GM18861 (cell line): ENCODE data around the gene AHCYL1.
"Not testable (repeated sequence)": the region's sequence is repeated elsewhere in the genome, so short reads cannot be mapped to it uniquely, and the experiment has no call there.

ENCODE experiments used
- ATAC-seq: cut with Tn5 transposase; IDR thresholded peaks from one replicate; pipeline ENCODE4 v1.9.1; 2021; ENCODE audit not compliant: unreplicated experiment

AHCYL1 gene

DNA sequence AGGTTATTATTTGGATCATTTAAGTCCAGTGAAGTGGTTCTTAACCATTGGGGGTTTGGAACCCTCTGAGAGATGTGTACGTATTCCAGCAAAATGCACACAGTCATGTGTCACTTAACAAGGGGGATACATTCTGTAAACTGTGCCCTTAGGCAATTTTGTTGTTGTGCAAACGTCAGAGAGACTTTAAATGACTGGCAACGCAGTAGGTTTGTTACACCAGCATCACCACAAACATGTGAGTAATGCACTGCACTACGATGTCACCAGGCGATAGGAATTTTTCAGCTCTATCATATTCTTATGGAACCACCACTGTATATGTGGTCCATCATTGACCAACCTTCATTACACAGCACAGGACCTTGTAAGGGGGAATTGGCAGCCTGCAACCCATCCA lies 11.9 kb downstream of the AHCYL1 start:
- ATAC-seq: no peak

- ATAC-seq: no peak
Measured at GRCh38 chr1:109997204-109997866, 12.8 kb downstream of the AHCYL1 start.

DNA sequence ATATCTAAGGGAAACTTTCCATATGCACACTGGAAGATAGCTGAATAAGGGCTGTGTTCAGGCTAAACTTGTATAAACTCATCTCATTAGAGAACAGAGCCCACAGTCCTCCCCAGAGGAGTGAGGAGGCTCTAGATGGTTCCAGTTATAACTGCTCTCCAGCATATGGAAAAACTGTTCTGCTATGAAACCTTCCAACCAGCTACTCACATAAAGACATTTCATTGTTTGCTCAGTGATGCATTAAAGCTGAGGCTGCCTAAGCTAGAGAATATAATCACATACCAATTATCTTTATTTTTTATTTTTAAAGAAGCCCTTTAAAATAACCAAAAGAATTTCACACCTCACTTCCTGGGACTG lies 13.3 kb downstream of the AHCYL1 start:
- no peak for ATAC-seq

GRCh38 chr1:110002695-110003094 lies 18.1 kb downstream of the AHCYL1 start:
- no peak for ATAC-seq

DNA sequence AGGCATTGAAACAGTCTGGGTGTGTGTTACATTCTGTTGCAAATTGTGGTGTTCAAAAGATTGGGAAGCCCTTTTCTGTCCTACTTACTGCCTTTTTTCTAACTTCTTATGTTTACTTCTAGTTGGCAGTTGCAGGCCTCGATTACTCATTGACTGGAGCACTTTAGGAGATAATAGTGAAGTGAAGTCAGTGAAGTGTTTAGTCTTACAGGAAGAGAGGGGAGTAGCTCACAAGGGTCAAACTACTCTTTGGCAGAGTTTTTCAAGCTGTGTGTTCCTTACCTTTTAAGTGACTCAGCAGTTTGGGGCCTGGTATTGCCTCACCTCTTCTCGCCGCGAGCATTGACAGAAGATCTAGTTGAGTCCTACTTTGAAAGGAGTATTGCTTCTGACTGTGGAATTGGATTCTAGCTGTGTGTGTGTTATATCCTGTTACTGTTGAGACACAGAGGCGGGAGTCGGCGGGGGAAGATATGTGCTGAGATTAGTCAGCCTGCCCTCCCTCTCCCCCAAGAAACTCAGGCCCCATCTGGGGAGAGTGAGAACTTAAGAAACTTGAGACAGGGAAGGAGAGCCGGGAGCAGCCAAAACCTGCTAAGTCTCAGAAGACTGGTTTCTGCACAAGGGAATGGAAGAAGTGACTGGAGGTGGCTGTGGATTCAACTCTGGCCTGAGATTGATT lies 19.3 kb downstream of the AHCYL1 start:
- ATAC-seq: peak; percentile 71

DNA sequence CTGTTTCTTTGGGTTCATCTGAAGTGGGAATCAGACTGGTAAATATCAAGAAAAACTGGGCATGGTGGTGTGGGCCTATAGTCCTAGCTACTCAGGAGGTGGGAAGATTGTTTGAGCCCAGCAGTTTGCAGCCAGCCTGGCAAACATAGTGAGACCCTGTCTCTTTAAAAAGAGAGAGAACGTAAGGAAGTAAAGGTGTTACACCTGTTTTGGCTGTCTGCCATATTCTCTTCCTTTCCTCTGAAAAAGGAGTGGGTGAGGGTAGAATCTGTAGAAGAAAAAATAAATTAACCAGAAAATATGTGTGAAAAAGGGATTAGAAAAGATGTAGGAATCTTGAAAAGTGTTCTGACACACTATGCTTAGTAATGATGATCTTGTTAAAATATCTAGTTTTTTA lies 20.0 kb downstream of the AHCYL1 start:
- no peak for ATAC-seq

DNA sequence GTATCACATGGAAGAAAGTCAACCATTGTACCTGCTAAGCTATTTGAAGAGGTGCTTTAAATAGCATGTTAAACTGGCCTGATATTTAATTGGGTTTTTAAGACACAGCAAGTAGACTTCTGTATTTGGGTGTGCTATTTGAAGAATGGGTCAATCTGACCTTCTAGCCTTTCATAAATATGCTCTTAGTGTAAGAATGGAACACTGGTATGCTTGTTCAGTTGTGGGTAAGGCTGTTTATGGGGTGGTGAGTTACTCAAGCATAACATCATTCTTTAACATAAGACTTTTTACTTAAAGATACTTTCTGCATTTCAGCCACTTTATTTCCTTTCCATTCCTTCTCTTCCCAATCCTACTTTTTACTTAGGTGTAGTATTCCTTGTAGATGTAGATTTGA lies 21.4 kb downstream of the AHCYL1 start:
- ATAC-seq: no peak

GRCh38 chr1:110006516-110006915 lies 22.0 kb downstream of the AHCYL1 start:
- ATAC-seq: no peak

DNA sequence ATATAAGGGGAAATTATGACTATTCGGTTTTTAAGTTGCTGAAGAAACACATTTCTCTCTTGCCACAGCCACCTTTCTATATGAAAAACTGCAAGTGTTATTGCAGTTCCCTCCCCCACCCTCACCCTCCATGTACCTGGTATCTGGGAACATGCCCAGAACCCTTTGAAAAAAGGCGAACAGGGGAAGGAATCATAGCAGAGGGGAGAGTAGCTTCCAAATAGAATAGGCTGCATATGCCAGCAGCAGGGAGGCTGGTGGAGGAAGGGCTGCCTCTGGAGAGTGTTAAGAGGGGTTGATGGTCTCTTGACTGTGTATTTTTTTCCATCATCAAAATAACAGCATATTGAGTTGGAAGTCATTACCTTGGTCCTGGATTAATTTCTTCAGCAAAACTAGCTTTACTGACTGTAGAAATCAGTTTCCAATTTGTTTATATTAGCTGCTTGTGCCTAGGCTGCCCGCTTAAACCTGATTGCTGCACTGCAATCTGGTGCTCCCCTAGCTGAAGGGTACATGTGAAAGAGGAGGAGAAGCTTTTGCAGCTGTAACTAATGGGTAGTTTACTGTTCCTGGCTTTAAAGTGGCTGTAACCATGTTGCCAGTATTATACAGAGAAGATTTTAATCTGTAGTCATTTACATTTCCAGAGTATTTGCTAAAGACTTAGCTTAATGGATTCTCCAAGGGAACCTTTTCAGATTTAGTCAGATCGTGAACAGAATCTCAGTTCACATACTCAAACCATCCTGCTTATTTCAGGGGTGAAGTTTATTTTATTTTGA lies 22.7 kb downstream of the AHCYL1 start:
- no peak for ATAC-seq

GRCh38 chr1:110008971-110009565 lies 24.5 kb downstream of the AHCYL1 start:
- ATAC-seq: no peak

- peak; percentile 94 for ATAC-seq
Measured at GRCh38 chr1:110011527-110012041, 27.0 kb downstream of the AHCYL1 start.

GRCh38 chr1:110012100-110012780 lies 27.7 kb downstream of the AHCYL1 start:
- peak; percentile 42 for ATAC-seq

DNA sequence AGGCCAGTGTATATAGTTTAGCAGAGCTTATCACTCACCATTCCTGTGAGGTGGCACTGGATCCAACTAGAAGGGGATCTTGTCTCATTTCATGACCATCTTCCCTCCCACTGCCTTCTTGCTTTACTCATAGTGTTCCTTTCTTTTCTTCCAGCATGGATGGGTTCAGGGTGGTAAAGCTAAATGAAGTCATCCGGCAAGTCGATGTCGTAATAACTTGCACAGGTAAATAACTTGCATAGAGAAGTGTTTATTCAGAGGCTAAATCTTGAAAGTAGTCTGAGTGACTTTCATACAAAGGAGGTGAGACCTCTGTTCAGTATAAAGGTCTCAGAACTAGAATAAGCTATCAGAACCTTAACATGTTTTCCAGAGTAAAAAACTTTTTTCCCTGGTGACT lies 33.2 kb downstream of the AHCYL1 start:
- no peak for ATAC-seq

- no peak for ATAC-seq
Measured at GRCh38 chr1:110018396-110018795, 33.8 kb downstream of the AHCYL1 start.

GRCh38 chr1:110019770-110020169 lies 35.2 kb downstream of the AHCYL1 start:
- ATAC-seq: no peak

DNA sequence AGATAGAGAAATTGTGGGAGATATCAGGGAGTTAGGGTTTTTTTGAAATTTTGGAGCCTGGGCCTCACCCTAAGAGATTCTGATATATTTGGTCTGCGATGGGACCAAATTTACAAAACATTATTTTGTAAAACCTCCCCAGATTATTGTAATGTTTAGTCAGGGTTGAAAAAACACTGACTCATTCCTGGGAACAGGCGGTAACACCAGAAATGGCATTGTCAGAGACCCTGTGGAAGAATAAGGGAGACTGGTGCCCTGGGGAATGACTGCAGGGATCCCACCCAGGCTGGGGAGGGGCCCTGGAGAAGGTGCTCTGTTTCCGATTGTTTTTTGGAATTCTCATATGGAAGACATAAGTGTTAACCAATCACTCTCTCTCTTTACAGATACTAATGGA lies 36.7 kb downstream of the AHCYL1 start:
- no peak for ATAC-seq

GRCh38 chr1:110024613-110025012 lies 40.0 kb downstream of the AHCYL1 start:
- no peak for ATAC-seq

- not testable (repeated sequence) for ATAC-seq
Measured at GRCh38 chr1:110030687-110031086, 46.1 kb downstream of the AHCYL1 start.

GRCh38 chr1:110032327-110032726 lies 47.8 kb downstream of the AHCYL1 start:
- ATAC-seq: no peak

GRCh38 chr1:110033421-110033820 lies 48.9 kb downstream of the AHCYL1 start:
- ATAC-seq: no peak

- ATAC-seq: no peak
Measured at GRCh38 chr1:110034040-110034450, 49.5 kb downstream of the AHCYL1 start.
